Globus pallidus (tissue), 1 donor: ENCODE measurements around the gene PBX3.

Experiments
- DNase-seq: peaks from one replicate; pipeline ENCODE4 v3.0.0-alpha.2; 2015; ENCODE audit warnings: low spot score

PBX3 gene

DNA sequence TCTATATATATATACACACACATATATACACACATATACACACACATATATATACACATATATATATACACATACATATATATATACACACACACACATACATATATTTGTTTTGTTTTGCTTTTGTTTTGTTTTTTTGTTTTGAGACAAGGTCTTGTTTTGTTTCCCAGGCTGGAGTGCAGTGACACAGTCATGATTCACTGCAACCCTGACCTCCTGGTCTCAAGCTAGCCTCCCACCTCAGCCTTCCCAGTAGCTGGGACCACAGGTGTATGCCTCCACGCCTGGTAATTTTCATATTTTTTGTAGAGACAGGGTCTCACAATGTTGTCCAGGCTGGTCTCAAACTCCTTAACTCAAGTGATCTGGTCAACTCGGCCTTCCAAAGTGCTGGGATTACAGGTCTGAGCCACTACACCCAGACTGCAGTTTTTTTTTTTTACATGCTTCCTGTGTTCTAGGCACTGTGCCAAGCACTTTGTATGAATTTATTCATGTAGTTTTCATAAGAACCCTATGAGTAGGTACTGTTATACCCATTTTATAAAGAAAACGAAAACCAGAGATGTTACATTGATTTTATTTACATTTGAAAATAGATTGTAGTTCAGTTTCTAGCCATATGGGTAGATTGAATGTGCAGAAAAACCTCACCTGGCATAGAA, 120.7 kb downstream of the PBX3 start:
- DNase-seq: no peak

DNA sequence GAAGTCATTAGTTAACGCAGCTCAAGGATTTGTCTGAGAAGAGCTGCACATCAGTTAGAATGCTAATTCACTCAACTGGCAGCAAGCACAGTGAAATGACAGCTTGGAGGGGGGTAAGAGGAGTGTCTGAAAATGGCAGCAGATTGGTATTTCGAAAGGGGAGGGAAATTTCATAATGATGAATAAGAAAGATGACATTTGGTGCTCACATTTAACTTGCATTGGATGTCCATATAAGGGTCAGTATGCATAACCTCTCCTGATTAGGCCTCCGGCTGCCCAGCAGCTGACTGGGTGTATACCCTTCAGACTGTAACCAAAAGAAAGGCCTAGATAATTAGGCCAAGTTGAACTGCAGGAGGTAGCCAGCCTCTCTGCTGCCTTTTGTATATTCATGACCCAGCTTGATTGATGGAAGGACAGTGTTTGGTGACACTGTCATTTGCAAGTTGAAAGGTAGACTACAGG, 131.0 kb downstream of the PBX3 start:
- DNase-seq: no peak

DNA sequence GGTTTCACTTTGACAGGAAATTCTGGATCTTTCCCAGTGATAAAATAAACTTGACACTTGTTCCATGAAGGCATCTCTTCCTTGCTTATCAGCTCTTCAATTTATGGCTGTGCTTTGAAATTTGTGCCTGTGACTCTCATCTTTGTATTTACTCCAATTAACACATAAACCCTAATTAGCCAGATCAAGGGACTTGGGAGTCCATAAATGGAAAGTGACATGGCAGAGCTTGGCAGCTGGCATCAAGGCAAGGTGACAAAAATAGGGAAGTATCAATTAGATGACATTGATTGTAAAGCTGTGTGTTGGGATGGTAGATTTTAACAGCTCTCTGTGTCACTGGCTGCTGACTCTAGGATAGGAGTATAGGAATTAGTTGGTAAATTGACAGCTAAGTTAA, 133.9 kb downstream of the PBX3 start:
- no peak for DNase-seq

DNA sequence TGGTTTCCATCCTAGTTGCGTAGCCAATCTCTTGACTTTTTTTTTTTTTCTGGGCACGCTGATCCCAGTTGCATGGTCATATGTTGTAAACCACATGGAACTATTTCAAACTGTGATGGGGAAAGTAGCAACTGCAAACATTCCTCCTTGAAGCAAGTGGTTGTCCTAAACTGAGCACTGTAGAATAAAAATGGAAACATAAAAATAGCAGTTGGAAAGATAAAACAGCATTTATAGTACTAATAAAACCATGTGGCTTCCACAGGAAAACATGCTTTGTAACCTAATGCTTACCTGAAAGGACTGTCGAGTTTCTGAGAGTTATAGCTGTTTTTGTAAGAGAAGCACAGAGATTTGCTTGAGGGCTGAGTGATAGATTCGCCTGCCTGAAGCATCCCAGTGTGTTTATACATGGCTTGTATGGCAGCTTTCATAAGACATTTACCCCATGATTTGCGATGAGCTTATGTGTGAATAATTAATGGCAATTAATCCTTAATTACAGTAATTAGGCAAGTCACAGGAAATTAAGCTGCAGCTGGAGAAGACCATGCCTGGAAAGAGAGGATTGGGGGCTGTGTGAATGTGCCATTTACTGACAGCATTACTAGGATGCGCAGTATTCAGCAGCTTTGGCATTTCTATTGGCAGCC, 136.5 kb downstream of the PBX3 start:
- no peak for DNase-seq

DNA sequence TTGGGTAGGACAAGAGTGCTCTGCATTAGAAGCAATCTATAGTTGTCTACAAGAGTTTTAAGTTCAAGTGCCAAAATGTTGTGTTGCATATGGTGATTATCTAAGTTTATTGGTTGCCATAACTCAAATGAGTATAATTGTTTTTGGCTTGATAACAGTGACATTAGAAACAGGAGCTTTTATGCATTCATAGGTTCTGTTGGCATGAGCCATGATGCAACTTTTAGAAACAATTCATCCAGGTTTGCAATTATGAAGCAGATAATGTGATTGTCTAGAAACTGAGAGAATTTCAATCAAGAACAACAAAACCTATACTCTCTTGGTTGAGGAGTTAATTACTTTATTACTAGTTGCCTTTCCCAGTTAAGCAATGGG, 137.0 kb downstream of the PBX3 start:
- DNase-seq: no peak

DNA sequence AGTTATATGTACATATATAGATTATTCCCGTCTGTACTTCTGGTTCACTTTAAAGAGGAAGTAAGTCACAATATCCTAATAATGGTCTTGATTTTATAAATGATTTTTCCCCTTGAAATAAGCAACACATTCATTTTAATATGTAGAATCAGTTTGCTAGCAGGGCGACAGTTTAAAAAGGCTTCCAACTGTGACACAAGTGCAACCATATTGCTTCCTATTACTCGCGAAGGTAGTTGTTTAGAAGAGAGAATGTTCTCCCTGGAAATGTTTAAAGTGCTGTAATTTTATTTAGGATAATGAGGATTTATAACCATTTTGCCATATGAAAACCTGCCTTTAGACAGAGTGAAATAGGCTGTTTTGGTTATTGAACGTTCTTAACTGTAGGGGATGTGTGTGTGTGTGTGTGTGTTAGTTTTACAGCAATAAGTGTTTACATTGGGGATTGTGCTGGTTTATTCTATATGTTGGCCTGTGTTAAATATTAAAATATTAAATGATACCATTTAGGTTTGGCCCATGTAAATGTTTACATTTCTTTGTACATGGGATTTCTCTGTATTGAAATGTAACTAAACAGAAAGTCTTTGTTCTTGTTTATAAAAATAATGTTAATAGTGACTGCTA, 138.3 kb downstream of the PBX3 start:
- DNase-seq: no peak

DNA sequence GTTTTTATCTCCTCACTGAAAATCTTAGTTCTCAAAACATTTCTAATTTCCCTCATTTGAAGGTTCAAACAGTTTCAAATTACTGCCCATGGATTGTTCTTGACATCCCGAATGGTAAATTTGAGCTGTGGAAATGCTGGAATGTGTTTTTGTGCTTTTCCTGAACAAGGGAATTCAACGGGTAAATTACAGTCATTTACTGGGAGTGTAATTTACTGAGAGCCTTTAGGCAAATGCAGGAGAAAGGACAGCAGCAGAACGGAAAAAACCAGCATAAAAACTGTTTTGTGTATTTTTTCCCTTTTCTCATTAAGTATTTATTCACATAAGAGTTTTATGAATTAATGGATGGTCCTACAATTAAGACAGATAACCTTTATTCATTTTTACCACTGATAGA, 139.2 kb downstream of the PBX3 start:
- no peak for DNase-seq

DNA sequence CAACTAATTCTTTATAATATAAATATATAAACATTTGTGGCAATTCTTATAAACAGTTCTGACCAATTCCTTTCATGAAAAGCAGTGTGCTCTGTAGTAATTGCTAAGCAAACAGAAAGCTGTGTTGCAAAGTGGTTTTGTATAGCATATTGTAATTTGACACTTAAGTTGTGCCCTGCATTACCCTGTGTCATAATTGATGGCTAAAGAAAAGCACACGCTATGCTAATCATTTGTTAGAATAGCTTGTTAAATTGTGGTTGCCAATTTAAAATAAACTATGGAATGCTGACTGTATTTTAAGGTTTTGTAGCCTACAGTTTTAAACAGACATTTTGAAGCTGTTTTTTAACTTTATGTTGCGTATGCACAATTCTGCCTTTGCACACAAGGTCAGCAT, 140.0 kb downstream of the PBX3 start:
- DNase-seq: no peak

DNA sequence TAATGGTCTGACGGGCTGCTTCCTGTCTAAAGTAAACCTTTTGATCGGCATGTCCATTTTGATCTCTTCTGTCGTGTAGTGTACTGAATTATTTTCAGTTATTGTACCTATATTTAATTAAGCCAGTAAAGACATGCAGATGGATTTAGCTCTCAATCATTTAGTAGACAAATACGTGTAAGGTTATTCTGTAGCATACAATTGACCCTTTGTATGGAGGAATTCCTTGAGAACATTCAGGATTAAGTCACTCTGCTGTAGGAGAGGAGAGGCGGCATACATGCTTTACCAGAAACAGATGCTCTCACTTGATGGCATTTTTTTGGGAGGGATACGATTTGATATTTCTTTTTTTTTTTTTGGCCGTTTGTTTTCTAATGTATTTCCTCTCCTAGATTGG, 141.0 kb downstream of the PBX3 start:
- no peak for DNase-seq

DNA sequence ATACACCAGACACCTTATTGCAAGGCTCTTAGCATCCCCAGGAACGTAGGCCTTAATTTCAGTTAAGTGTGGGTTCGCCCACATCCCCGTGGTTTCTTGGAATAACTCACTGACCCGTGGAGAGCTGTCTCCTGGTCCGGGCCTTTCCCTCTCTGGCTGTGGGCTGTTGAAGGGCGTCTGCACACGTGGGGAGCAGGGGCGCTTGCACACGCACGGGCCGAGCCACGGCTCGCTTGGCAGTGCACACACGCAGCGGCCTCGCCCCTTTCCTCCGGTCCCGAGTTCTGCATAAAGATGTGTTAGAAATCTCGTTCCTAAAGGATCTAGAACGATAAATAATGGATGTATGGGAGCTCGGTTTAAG, 141.9 kb downstream of the PBX3 start:
- DNase-seq: no peak

DNA sequence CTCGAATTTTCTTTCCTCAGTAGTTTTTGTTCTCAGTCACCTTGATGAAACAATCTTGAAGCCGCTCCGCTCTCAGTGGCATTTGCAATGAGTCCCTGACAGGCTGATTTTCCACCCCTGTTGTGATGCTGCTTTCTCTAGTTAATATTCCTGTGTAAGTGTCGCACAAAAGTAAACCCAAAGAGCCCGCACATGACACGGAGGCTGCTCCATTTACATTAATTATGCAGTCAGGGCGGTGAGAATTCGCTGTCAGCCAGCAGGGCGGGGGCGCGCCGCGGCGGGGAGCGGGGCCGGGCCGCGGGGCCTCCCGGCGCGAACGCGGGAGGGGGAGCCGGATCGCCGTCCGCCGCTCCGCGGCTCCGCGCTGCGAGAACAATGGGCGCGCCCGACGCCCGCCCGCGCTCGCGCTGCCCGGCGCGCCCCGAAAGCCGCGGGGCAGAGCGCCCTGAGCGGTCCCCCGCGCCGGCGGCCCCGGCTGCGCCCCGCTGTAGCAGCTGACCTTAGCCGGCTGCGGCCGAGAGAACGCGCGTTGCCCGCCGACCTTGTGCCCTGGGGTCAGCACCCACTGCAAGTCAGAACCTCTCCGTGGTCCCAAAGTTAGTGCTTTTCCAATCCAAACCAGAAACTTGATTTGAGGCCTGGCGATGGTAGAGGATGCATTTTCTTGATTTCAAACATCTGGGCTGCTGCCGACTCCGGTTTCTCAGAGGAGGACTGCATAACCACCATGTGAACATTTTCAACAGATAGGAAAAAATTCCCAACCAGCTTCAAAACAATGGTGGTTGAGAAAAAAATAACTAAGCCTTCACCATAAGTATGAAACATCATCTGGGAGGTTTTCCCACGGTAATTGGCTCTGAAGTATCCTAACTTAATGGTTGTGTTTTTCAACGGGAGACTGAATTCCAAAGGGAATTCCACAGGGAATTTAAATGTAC, 142.6 kb downstream of the PBX3 start:
- DNase-seq: peak; percentile 77

DNA sequence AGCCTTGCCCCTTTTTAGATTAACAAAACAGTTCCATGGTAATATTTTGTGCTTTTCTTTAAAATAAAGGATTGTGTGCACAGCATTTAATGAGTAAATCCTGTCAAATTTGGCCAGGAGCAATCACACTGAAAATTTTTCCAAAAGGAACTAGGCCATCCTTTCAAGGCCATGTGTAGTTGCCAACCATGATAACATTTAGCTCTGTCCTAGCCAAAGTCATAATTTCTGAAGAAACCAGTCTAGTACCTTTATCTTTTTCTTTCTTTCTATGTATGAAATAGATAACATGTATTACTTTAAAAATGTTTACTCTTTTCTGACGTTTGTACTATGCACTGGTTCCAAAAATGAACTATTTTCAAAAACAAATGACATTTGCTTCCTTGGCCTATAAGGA, 143.7 kb downstream of the PBX3 start:
- no peak for DNase-seq

DNA sequence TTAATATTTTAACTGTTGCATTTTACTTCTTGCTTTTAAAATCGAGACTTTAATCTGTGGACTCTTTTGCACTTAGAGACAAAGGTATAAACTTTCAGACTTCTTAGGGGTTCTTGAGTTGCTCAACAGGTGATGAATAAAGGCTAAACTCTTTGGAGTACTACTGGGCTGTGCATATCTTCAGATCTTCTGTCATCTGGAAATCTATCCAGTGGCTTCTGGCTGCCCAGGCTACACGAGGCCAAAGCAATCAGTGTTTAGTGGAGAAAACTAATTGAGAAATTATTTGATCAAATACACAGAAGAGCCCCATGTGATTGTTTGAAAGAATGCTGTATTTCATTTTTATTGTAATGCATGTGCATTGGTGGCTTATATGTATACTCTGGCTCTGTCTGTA, 146.1 kb downstream of the PBX3 start:
- DNase-seq: no peak

DNA sequence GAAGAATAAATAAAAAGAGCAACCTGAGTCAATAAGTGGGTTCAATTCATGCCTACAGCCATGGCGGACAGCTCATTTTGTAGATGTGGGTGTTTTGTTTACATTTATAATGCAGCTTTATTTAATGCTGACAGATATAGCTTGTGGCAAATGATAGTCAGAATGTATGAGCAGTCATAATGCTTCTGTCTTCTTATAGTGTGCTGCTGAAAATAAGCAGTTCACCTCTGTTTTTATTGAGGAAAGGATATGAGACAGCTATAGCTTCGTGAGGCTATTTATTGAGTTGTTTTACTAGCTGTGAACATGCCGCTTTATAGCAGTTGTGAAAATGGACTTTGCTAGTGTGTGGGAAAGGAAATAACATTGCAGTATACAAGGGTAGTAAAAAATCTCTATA, 147.4 kb downstream of the PBX3 start:
- no peak for DNase-seq

DNA sequence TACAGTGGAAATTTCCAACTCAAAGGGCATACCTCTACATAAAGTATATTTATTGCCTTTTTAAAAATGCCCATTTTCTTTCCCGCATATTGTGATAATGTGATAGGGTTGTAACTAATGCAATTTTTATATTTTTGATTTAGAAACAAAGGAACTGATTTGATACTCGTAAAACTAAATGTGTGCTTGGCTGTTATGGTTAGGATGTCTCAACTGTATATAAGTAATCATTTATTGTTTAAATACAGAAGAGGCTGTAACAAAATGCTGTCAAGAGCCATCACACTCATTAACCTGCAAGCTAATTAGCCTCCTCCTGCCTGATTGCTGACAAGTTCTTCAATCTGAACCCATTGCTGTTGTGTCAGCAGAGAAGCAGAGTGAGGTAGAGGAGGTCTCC, 149.2 kb downstream of the PBX3 start:
- no peak for DNase-seq

DNA sequence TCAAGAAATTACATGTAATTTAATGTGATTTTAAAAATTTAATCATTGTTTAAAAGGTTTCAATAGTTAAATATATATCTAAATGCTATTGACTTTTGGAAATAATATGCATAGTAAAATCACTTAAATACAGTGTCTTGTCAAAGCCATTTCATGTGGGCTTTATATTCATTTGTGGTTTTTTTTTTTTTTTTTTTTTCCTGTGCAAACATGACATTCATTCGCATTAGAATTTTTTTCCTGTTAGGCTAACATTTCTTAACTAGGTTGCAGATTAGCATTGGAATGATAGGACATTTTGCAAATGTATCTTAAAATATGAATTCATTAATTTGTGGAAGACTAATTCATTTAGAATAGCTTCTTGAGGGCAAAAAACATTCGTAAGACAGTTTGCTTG, 149.8 kb downstream of the PBX3 start:
- DNase-seq: no peak

DNA sequence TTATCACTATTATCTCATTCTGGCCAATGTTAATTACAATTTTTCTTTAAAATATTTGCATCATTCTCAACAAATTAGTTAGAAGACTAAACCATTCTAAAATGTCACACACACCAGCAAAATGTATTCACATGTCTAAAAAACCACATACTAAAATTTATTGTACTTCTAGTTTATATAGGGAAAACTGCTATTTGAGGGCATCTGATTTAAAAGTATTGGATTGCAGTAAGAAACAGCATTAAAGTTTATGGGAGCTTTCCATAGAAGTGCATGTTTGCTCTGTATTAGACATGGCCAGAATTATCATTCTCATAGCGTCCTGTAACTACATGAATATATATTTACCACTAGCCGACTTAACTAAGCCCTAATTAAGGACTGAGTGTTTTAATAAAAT, 150.3 kb downstream of the PBX3 start:
- DNase-seq: no peak

DNA sequence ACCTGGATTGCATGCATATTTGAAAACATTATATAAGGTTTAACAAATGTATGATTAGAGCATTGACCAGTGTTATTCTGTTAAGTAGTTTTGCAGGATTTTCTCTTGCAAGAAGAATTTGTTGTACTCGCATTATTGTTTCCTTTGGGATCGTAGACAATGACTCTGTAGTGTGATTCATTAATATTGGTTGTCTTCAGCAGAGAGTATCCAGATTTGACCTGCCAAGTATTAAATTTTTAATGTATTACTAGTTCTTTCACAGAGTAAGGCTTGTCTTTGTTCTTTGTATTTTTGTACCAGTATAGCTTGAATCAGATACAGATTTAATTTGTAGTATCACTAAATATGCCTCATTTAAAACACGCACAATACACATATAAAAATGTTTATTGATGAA, 155.0 kb downstream of the PBX3 start:
- no peak for DNase-seq

DNA sequence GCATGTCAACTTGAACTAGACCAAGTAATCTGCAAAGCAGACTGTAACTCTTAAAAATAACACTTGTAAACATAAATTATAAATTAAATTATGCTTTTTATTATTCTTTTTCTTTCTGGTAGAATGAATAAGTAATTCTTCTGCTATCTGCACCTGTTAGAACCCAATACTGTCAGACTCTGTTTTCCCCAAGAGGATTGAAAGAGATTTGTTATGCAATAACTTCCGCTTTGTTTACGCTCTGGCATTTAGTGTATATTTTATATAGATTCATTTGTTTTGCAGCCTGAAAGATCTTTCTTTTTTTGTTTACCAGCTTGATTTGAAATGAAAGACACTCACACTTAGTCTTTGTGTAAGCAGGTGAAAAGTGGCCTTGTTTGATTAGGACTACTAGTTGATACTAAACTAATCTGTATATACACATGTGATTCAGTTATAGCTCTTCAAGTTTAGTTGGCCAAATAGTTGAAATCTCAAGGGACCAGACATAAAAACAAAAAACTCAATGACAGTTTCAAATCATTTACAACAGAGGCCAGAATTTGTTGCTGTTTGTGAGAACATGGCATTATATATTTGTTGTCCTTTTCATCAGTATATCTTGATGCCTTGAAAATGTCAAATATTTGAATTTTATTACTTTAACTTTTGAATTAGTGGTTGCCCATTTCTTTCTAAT, 155.8 kb downstream of the PBX3 start:
- no peak for DNase-seq

DNA sequence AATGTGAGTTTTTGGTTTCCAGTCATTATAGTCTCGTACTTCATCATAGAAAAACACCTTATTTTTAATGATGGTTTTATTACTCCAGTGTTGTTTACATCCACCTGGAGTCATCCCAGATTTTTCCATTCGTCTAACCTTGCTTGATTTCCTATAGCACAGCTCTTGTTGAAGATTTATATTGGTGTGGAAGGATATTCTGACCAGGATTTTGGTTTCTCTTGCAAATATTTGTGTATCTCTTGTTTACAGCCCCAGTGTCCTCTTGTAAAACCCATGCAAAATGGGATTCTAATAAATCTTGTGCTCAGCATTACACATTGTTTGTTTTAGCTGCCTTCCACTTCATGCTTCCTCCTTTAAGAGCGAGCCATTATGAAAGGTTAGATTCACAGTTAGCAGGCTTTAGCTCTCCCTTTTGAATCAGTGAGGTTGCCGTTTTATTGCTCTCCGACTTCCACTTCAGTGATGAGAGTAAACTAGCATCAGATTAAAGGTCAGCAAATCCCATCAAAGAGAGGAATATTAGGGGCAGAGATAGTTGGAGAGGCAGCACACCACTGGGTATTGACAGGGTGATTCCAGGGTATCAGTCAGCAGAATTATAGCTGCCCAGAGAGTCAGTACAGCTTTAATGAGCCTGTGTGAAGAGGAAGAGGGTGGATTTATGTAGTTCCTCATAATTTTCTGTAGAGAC, 157.1 kb downstream of the PBX3 start:
- DNase-seq: no peak

DNA sequence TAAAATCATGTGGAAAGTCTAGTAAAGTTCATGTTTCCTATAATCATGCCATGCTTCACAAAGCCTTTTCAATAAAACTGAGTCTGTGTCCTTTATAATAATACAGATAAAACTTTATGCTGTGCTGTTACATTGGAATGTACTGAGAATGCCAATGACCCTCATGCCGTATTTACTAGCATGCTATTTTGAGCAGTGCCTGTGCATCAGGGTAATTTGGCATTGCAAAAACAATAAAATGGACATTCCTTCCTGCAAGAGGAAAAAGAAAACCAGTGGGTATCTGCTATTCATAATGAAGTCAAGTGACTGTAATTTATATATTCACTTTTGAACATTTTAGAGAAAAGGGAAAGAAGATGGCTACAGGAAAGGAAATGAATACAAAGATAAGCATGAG, 159.0 kb downstream of the PBX3 start:
- DNase-seq: no peak
